Adrenal gland (tissue), 5 donors: Measurements from ENCODE around the gene DCAF8L2.

Experiments used
- POLR2A ChIP-seq, 2 donors: fragments of 450-650 bp; IDR thresholded peaks; one replicate each; pipeline ENCODE4 v1.6.1; 2017; ENCODE audit warnings: antibody characterized with exemption in 2 of 2, mild to moderate bottlenecking in 2 of 2, moderate library complexity in 1 of 2
- TF ChIP-seq, protein P1 (sequence below), 6 experiments: fragments of 450-650 bp in 4 of 6; fragments of 200-600 bp in 2 of 6; sonication (generic) in 1 of 6; IDR thresholded peaks; 1 replicate in 5 of 6; 2 replicates in 1 of 6; pipeline versions ENCODE4 v1.5.1 to v1.8.0; 2016 to 2021; ENCODE audit warnings: antibody characterized with exemption in 6 of 6, mild to moderate bottlenecking in 2 of 6, moderate library complexity in 1 of 6
- donor health status: DM: no; HTN: no; CAD: no.

DNA sequence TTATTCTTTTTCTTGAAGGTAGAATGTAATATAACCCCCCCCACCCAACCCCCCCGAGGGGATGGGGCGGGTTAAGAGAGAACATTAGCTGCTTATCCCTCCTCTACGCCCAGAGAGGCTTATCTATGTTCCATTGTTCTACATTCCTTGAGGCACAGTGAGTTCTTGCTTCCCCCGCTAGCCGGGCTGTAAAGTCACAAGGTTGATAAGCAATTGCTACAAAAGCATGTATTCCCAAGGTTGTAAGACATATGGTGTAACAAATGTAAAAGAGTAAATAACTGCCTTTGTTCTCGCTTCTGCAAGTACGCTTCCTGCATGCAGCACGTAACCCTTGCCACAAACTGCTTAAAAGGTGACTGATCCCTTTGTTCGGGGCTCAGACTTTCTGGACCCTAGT, 8.2 kb downstream of the DCAF8L2 start:
- TF ChIP-seq, protein P1, sequence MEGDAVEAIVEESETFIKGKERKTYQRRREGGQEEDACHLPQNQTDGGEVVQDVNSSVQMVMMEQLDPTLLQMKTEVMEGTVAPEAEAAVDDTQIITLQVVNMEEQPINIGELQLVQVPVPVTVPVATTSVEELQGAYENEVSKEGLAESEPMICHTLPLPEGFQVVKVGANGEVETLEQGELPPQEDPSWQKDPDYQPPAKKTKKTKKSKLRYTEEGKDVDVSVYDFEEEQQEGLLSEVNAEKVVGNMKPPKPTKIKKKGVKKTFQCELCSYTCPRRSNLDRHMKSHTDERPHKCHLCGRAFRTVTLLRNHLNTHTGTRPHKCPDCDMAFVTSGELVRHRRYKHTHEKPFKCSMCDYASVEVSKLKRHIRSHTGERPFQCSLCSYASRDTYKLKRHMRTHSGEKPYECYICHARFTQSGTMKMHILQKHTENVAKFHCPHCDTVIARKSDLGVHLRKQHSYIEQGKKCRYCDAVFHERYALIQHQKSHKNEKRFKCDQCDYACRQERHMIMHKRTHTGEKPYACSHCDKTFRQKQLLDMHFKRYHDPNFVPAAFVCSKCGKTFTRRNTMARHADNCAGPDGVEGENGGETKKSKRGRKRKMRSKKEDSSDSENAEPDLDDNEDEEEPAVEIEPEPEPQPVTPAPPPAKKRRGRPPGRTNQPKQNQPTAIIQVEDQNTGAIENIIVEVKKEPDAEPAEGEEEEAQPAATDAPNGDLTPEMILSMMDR (IDR thresholded peaks at IDR 0.05): no peak
- no peak for TF ChIP-seq POLR2A (IDR thresholded peaks at IDR 0.05)
